Raji (cell line): ENCODE data around the gene ADRM1.

Experiments
- POLR2A ChIP-seq: IDR thresholded peaks from 2 replicates; pipeline ENCODE4 v1.6.1; 2011; ENCODE audit warnings: low read depth, low read length, control low read depth; ENCODE audit not compliant: insufficient read depth

Gene ADRM1

DNA sequence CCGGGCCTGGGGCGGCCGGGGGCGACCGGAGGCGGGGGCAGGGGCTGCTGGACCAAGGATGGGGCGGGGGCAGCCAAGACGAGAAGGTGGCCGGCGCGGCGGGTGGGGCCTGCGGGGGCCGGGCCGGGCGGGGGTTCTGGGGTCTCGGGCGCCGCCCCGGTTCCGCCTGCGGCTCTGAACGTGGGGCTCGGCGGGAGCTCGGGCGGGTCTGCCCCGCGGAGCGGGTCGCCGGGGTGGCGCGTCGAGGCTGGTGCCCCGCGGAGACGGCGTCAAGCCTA is 204 bp downstream of the ADRM1 start:
- no peak for TF ChIP-seq POLR2A

DNA sequence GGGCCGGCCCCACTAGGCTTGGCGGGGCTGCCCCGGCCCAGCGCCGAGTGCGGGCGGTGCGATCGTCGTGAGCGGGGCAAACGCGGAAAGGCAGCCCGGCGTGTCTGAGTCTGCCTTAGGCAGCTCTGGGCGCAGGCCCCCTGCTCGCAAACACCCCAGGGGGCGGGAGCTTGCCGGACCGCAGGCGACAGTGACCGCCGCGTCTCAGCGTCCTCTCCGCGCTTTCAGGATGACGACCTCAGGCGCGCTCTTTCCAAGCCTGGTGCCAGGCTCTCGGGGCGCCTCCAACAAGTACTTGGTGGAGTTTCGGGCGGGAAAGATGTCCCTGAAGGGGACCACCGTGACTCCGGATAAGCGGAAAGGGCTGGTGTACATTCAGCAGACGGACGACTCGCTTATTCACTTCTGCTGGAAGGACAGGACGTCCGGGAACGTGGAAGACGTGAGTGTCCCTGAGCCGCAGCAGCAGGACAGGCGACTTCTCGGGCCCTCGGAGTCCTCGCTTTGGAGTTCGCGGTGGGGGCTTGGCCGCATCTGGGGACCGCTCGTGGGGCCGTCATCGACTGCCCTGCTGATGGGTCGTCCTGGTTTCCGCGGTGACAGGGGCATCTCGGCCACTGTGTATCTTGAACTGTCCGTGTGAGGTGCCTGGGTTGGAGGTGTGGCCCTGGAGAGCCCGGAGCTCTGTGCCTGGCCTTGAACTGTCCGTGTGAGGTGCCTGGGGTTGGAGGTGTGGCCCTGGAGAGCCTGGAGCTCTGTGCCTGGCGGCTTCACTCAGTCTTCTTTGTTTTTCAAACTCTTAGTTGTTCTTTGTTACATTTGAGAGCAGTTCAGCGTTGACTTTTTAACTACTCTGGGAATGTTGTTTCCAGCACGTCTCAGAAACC is 786 bp downstream of the ADRM1 start:
- TF ChIP-seq POLR2A, result no peak

DNA sequence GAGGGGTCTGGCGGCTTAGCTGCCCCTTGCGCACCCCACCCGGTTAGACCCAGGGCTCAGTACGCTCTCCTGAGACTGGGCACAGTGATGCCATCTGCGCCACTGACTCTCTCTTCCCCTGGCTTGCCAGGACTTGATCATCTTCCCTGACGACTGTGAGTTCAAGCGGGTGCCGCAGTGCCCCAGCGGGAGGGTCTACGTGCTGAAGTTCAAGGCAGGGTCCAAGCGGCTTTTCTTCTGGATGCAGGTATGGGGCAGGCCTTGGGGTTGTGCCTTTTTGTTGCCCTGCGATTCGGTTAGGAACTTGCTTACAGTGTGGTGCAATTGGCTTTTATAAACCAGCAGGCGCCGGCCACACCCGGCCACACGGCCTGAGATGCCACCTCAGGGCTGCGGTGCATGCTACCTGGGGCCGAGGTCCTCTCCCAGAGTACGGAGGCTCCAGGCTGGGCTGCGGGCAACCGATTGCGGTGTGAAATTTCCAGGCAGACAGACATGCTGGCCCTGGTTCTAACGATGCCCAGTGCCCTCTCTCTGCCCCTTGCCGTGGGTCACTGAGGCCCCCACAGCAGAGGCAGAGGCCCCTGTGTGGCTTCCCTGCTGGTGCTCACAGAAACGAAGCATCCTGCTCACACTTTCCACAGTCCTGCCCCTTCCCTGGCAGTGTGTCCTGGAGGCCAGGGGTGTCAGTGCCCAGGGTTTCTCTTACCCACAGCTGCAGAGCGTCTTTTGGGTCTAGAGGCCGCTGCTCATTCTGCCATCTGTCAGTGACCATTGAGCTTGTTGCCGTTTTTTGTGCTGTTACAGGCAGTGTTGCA is 1.7 kb downstream of the ADRM1 start:
- TF ChIP-seq POLR2A, result no peak

DNA sequence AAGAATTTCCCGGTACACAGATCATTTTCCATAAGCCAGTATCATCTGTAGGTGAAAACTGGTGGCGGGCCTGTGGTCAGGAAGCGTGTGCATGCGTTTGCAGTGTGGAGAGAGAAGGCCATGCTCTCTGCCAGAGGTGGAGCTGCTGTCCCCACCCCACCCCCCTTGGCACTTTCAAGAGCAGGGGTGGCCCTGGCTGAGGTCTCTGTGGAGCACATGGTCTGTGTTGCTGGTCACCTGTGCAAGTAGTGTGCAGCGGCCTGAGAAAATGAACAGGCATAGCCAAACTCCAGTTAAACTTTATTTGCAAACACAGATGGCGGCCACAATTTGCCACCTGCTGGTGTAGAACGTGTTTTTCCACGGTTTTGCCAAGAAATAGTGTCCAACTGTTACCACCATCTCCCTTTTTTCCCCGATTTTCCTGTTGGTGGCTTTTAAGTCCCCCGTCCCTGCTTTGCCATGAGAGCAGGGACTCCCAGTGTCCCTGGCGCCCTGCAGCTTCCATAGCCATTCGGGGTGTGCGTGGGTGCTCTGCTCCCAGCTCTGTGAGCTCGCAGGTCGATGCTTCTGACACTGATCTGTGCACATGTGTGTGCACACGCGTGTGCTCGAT is 2.5 kb downstream of the ADRM1 start:
- no peak for TF ChIP-seq POLR2A

DNA sequence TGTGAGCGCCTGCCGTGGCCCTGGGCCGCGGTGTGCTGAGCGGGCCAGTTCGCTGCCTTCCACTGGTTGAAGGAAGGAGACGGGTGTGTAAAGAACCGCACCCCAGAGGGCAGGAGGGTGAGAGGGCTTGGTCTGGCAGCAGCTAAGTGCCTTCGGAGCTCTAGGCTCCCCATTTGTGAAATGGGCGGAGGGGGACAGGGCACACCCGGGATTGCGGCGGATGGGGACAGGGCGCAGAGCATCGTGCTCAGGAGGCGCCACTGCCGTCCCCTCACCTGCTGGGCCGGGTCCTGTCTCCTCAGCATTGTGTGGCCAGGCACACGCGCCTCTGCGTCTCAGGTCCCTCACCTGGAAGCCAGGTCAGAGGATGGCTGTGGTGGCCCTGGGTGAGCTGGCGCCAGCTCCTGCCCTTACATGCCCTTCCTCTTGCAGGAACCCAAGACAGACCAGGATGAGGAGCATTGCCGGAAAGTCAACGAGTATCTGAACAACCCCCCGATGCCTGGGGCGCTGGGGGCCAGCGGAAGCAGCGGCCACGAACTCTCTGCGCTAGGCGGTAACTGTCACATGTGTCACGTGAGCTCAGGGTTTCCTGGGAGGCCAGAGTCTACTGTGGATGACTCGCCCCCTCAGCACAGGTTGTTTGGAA is 3.1 kb downstream of the ADRM1 start:
- no peak for TF ChIP-seq POLR2A

DNA sequence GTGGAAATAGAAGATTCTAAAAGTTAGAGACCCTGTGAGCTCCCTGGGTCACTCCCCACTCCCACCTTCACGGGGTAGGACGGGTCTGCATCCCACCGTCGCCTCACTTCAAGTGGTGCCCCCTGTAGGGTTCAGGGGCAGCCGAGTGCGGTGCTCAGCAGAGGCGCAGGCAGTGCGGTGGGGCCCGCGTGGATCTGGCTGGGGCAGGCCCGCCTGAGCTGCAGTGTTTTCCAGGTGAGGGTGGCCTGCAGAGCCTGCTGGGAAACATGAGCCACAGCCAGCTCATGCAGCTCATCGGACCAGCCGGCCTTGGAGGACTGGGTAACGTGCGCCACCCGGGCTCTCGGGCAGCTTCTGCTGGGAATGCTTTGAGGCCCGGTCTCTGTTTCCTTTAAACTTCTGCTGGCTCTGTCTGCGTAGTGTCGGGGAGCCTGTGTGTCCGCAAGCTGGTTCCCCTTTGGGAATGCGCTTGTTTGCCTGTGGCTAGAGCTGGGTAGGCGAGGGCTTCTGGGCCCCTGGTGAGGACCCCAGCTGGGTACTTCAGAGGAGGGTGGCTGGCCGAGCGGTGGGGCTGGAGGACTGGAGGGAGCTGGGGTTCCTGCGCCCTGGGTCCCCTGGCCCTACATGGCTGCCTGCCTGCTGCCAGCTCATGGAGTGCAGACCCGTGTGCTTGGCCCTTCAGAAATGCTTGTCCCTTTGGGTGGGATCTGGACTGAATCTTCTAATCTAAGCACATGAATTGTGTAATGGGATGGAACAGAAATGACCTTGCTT is 3.8 kb downstream of the ADRM1 start:
- no peak for TF ChIP-seq POLR2A

DNA sequence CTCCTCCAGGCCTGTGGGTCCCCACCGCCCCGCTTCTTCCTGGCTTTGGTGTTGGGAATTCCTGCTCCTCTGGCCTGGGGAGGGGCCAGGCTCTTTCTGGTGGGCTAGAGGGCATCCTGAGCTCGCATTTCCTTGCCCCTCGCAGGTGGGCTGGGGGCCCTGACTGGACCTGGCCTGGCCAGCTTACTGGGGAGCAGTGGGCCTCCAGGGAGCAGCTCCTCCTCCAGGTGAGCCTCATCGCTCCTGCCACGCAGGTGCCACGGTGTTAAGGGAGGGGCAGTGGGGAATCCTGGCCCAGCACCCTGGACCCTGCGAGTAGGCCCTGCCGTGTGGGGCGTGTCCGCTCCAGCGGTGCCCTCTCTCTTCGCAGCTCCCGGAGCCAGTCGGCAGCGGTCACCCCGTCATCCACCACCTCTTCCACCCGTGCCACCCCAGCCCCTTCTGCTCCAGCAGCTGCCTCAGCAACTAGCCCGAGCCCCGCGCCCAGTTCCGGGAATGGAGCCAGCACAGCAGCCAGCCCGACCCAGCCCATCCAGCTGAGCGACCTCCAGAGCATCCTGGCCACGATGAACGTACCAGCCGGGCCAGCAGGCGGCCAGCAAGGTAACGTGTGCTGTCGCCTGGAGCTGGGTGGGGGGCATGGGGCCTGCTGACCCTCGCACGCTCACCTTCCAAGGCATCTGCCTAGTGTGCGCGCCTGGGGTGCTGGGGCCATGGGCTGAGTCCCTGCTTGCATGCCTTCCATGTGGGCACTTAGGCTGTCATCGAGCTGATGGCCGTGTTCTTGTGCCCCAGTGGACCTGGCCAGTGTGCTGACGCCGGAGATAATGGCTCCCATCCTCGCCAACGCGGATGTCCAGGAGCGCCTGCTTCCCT is 4.7 kb downstream of the ADRM1 start:
- no peak for TF ChIP-seq POLR2A

DNA sequence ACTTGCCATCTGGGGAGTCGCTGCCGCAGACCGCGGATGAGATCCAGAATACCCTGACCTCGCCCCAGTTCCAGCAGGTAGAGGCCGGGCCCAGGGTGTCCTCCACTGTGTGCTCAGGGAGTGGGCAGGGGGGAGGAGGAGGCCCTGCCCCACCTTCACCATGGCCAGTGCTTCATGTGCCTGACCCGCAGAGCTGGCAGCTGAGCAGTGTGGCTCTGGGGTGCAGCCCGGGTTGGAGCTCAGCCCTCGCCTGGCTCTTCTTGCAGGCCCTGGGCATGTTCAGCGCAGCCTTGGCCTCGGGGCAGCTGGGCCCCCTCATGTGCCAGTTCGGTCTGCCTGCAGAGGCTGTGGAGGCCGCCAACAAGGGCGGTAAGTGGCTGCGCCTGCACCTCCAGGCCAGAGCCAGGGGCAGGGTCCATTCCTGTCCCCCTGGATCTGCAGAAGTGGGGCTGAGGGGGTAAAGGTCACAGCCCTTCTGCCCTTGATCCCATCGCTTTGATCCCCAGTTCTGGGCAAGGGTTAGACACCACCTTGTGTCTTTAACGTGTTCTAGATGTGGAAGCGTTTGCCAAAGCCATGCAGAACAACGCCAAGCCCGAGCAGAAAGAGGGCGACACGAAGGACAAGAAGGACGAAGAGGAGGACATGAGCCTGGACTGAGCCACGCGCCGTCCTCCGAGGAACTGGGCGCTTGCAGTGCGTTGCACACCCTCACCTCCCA is 5.5 kb downstream of the ADRM1 start:
- no peak for TF ChIP-seq POLR2A

DNA sequence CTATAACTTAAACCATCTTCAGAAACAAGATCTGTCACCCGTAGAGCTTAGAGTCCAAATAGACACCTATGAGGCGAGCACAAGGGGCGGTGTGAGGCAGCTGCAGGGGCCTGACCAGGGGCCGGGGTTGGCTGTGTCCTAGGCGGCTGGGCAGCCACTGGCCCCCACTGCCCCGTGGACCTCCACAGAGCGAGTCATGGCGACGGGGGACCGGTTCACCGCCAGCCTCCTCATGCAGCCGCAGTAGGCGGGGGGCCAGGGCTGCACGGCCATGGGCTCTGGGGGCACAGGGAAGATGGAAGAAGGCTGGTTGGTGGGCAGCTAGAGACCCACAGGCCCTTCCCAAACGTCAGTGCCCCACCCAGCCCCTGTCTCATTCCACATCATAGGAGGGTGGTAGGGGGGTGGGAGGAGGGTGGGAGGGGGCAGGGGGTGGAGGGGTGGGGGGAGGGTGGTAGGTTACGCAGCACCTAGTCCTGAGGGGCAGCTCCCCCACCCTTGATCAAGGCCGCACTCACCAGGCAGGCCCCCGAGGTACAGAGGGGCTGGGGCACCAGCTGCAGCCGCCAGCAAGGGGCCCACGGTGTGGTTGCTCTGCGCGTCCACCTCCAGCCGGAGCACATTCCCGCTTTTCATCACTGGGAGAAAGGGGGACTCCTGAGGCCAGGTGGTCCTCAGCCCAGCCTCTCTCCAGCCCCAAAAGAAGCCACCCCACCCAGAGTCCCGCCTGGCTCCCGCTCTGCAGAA is 6.6 kb downstream of the ADRM1 start:
- no peak for TF ChIP-seq POLR2A

DNA sequence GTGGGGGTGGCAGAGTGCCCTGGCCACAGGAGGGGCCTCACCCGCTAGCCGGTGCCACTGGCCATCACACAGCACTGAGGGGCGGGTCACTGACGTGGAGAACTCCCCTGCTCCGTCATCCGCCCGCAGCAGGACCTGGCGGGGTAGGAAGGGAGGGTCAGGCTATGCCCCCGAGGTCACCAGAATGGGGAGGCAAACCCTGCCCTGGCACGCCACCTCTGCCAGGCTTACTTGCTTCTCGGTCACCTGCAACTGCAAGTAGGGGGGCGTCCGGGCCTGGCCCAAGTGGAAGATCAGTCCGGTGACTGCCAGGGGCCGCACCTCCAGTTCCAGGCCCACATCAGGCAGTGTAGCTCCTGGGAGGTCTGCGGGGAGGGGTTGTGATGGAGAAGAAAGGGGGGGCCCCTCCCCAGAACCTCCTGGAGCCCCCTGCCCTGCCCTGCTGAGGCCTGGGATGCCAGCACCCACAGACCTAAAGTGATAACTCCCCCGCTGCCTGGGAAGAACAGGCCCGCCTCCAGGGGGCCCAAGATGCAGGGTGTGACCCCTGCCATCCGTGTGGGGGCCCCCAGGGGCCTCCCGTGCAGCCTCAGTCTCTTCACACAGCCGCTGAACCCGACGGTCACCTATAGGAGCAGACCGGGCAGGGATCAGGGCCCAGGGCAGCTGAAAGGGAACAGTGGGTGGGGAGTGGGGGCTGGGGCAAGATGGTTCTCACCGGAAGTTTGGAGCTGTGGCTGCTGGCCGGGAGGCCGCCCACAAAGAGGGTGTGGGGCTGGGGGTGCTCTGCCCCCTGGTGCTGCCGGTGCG is 7.4 kb downstream of the ADRM1 start:
- no peak for TF ChIP-seq POLR2A

DNA sequence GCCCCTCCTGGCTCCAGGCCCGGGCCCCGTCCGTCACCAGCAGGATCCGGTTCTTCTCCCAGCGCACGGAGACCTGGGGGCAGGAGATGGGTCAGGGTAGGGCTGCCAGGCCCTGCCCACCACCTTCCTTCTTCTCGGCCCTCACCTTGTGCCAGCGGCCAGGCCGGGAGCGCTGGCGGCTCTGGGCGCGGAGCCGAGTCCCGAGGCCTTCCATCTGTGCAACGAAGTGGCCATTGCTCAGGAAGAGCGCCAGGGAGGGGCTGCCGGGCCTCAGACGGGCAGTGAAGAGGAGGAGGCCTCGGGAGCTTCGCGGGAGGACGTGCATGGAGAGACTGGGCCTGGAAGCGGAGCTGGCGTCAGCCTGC is 7.9 kb downstream of the ADRM1 start:
- TF ChIP-seq POLR2A, result no peak

DNA sequence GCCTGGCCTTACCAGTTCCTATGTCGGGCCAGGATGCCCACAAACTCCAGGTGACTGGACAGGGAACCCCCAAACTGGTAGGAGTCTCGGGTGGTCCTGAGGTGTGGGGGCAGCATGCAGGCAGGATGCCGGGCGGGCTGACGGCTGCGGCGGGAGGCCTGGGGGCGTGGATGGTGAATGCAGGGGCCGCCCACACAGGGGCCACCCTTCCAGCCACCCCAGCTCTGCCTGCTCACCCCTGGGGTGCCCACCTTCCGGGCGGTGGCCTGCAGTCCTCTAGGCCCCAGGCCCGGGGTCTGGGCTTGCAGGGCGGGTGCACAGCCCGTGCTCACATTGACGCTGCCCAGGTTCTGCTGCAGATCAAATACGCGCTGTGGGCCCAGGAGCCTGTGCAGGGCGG is 8.4 kb downstream of the ADRM1 start:
- no peak for TF ChIP-seq POLR2A
